ENCODE measurements around the gene SNRNP35.

- TF ChIP-seq POLR2A (IDR thresholded peaks at IDR 0.05) (no peak), CTCF (IDR thresholded peaks at IDR 0.05) (no peak)
These were observed 48.9 kb downstream of the SNRNP35 start for GRCh38 chr12:123506843-123507236.
